Kidney epithelial cell (primary cell): Measurements from ENCODE around the gene STAC3. TPM values are rescaled to one million over a fixed set of nuclear protein-coding genes. Genes with fewer than 3 reads are reported as not detected.

ENCODE experiments used
- DNase-seq: peaks from one replicate; pipeline ENCODE4 v3.0.0-alpha.2; 2010; ENCODE audit warnings: low read depth
- H3K27me3 ChIP-seq: 2 replicates; pipeline ENCODE4 v1.6.0; 2011; ENCODE audit warnings: low read length; ENCODE audit not compliant: control insufficient read depth, insufficient read depth
- H3K36me3 ChIP-seq: 2 replicates; pipeline ENCODE4 v1.5.1; 2011; ENCODE audit warnings: low read length; ENCODE audit not compliant: control insufficient read depth, insufficient read depth
- H3K4me3 ChIP-seq: 2 replicates; pipeline ENCODE4 v1.5.1; 2011; ENCODE audit warnings: low read depth, mild to moderate bottlenecking, control low read depth, low read length
- total RNA-seq: library from RNA; depleted of rRNA; stranded (reverse); fragments of >200 nt; gene quantifications from 2 replicates; pipeline ENCODE4 v1.2.3, GENCODE V29; 2015
- TF ChIP-seq, protein P1 (sequence below): IDR thresholded peaks from 2 replicates; pipeline ENCODE4 v1.5.1; 2011; ENCODE audit warnings: mild to moderate bottlenecking, moderate library complexity, low read length, control low read depth, inconsistent platforms; ENCODE audit not compliant: insufficient read depth, poor library complexity, severe bottlenecking

STAC3 gene
- total RNA-seq, 1 donor from 2014 or later = 0.71 TPM

GRCh38 chr12:57196439-57196838 lies 54.5 kb downstream of the STAC3 start:
- DNase-seq = no peak
- H3K36me3 ChIP-seq = no peaks in the 10 kb centered on the region
- TF ChIP-seq, protein P1, sequence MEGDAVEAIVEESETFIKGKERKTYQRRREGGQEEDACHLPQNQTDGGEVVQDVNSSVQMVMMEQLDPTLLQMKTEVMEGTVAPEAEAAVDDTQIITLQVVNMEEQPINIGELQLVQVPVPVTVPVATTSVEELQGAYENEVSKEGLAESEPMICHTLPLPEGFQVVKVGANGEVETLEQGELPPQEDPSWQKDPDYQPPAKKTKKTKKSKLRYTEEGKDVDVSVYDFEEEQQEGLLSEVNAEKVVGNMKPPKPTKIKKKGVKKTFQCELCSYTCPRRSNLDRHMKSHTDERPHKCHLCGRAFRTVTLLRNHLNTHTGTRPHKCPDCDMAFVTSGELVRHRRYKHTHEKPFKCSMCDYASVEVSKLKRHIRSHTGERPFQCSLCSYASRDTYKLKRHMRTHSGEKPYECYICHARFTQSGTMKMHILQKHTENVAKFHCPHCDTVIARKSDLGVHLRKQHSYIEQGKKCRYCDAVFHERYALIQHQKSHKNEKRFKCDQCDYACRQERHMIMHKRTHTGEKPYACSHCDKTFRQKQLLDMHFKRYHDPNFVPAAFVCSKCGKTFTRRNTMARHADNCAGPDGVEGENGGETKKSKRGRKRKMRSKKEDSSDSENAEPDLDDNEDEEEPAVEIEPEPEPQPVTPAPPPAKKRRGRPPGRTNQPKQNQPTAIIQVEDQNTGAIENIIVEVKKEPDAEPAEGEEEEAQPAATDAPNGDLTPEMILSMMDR = no peak
- H3K27me3 ChIP-seq = no peaks in the 10 kb centered on the region
- H3K4me3 ChIP-seq = no peak overlapping the region

GRCh38 chr12:57195611-57196371 lies 55.2 kb downstream of the STAC3 start:
- Histone ChIP-seq H3K27me3 (no peaks in the 10 kb centered on the region), H3K36me3 (no peaks in the 10 kb centered on the region), H3K4me3 (no peak overlapping the region)
- TF ChIP-seq, protein P1 = no peak
- DNase-seq = no peak

- TF ChIP-seq, protein P1 = no peak
- H3K36me3 ChIP-seq = no peaks in the 10 kb centered on the region
- H3K27me3 ChIP-seq = no peaks in the 10 kb centered on the region
- H3K4me3 ChIP-seq = no peak overlapping the region
- no peak for DNase-seq
These were observed 55.8 kb downstream of the STAC3 start for GRCh38 chr12:57195186-57195585.

DNA sequence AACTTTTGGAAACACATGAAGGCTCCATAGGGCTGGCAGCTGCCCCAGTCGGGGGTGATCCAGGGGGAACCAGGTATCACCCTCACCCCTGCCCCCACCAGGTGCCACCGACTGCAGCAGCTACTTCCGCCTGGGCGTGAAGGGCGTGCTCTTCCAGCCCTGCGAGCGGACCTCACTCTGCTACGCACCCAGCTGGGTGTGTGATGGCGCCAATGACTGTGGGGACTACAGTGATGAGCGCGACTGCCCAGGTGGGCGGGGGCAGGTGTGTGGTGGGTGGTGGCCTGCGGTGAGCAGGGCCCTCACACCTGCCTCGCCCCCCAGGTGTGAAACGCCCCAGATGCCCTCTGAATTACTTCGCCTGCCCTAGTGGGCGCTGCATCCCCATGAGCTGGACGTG lies 56.7 kb downstream of the STAC3 start:
- TF ChIP-seq, protein P1 = no peak
- no peak for DNase-seq
- H3K27me3 ChIP-seq = no peaks in the 10 kb centered on the region
- H3K4me3 ChIP-seq = no peak overlapping the region
- no peaks in the 10 kb centered on the region for H3K36me3 ChIP-seq

DNA sequence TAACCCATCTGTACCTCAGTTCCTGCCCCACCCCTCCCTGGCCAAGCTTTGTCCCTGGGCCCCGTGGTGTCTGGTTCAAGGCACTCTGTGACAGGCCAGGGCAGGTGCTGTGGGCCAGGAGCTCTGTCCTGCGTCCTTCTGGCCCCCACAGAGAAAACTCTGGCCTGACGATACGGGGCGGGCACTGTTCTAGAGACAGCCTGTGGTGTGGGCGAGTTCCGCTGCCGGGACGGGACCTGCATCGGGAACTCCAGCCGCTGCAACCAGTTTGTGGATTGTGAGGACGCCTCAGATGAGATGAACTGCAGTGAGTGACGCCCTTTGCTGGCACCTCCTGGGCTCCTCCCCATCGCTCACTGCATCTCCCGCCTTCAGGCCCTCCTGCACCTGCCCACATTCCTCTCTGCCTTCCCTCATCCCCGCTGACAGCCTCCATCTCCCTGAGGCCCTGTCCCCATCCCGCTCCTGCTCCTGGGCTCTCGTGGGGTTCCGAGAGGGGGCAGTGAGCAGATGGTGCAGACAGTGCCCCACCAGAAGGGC lies 57.2 kb downstream of the STAC3 start:
- DNase-seq = no peak
- Histone ChIP-seq H3K36me3 (no peaks in the 10 kb centered on the region), H3K4me3 (no peak overlapping the region), H3K27me3 (no peaks in the 10 kb centered on the region)
- TF ChIP-seq, protein P1 = no peak

Other genes with a start within 250 kb of the STAC3 start
- 8.5 and 10.0 TPM in 2 replicates for gene ZBTB39, start 244.6 kb downstream of the STAC3 start, total RNA-seq
- not detected in 2 replicates for gene TAC3, start 234.7 kb downstream of the STAC3 start, total RNA-seq
- gene MYO1A, start 201.1 kb downstream of the STAC3 start, total RNA-seq = not detected in 2 replicates
- gene NEMP1, start 172.4 kb downstream of the STAC3 start, total RNA-seq = 6.1 and 7.9 TPM in 2 replicates
- 28.6 and 32.0 TPM in 2 replicates for gene NAB2, start 162.1 kb downstream of the STAC3 start, total RNA-seq
- 66.4 and 67.8 TPM in 2 replicates for gene STAT6, start 139.8 kb downstream of the STAC3 start, total RNA-seq
- gene LRP1, start 122.7 kb downstream of the STAC3 start, total RNA-seq = 40.2 and 53.6 TPM in 2 replicates
- not detected in 2 replicates for gene LRP1-AS, start 103.6 kb downstream of the STAC3 start, total RNA-seq
- gene NXPH4, start 34.4 kb downstream of the STAC3 start, total RNA-seq = 3.1 and 5.9 TPM in 2 replicates
- 490 and 536 TPM in 2 replicates for gene SHMT2, start 21.5 kb downstream of the STAC3 start, total RNA-seq
- gene R3HDM2, start 179.9 kb upstream of the STAC3 start, total RNA-seq = 17.9 and 18.5 TPM in 2 replicates
- not detected in 2 replicates for gene INHBC, start 183.6 kb upstream of the STAC3 start, total RNA-seq
- gene INHBE, start 204.1 kb upstream of the STAC3 start, total RNA-seq = 4.4 and 8.7 TPM in 2 replicates
- 1.6 TPM in 2 replicates for gene GLI1, start 208.6 kb upstream of the STAC3 start, total RNA-seq
- gene ARHGAP9, start 228.7 kb upstream of the STAC3 start, total RNA-seq = 1.1 and 2.9 TPM in 2 replicates
- gene MARS1, start 236.9 kb upstream of the STAC3 start, total RNA-seq = 260 and 268 TPM in 2 replicates